ENCODE data around the gene SCFD2. TPM values are rescaled to one million over a fixed set of nuclear protein-coding genes. Genes with fewer than 3 reads are reported as not detected.

SCFD2 gene
- total RNA-seq, 1 donor: 33.2 TPM

DNA sequence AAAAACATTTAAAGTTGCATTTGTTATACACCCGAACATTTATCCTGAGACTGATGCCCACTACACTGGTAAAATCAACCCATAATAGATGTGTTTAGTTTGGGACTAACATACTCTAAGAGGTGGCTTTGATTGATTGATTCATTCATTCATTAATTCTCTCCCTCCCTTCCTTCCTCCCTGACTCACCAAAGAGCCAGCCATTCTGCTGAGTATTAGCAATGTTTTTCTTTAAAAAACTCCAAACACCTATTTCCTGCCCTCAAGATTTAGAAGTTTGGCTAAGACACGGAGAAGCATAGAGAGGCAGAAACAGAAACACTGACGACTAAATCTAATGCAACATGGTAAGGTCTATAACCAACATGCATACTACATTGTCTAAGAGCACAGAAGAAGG is 414.8 kb downstream of the SCFD2 start:
- TF ChIP-seq, protein P1, sequence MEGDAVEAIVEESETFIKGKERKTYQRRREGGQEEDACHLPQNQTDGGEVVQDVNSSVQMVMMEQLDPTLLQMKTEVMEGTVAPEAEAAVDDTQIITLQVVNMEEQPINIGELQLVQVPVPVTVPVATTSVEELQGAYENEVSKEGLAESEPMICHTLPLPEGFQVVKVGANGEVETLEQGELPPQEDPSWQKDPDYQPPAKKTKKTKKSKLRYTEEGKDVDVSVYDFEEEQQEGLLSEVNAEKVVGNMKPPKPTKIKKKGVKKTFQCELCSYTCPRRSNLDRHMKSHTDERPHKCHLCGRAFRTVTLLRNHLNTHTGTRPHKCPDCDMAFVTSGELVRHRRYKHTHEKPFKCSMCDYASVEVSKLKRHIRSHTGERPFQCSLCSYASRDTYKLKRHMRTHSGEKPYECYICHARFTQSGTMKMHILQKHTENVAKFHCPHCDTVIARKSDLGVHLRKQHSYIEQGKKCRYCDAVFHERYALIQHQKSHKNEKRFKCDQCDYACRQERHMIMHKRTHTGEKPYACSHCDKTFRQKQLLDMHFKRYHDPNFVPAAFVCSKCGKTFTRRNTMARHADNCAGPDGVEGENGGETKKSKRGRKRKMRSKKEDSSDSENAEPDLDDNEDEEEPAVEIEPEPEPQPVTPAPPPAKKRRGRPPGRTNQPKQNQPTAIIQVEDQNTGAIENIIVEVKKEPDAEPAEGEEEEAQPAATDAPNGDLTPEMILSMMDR (IDR thresholded peaks at IDR 0.05; ENCODE audit: insufficient read depth, low read depth, low read length): no peak
- no peak for DNase-seq (ENCODE audit: low read depth)
- H3K4me3 ChIP-seq (ENCODE audit: low read depth, low read length): no peak overlapping the region

- no peak for DNase-seq (ENCODE audit: low read depth)
- H3K4me3 ChIP-seq (ENCODE audit: low read depth, low read length): no peak overlapping the region
- TF ChIP-seq, protein P1 (IDR thresholded peaks at IDR 0.05; ENCODE audit: insufficient read depth, low read depth, low read length): no peak
Measured at GRCh38 chr4:52950226-52950625, 415.6 kb downstream of the SCFD2 start.

DNA sequence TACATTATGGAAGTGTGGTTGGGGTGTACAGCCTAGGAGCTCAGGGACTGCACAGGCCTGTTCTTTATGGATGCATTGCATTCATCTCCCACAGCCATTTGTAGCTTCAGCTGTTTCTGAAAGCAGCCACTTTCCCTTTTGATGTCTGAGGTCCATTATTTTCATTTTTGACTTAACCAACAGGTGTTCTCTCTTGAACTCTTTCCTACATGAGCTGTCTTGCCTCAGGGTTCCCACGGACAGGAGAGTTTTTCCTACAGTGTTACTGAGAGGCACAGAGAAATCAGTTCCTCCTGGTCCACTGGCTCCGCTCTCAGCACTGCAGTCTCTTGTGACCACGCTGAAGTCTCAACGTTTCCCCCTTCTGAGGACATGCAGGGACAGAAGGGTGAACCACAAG is 416.5 kb downstream of the SCFD2 start:
- TF ChIP-seq, protein P1 (IDR thresholded peaks at IDR 0.05; ENCODE audit: insufficient read depth, low read depth, low read length): no peak
- no peak for DNase-seq (ENCODE audit: low read depth)
- no peak overlapping the region for H3K4me3 ChIP-seq (ENCODE audit: low read depth, low read length)

- TF ChIP-seq, protein P1 (IDR thresholded peaks at IDR 0.05; ENCODE audit: insufficient read depth, low read depth, low read length): no peak
- H3K4me3 ChIP-seq (ENCODE audit: low read depth, low read length): no peak overlapping the region
- no peak for DNase-seq (ENCODE audit: low read depth)
Measured at GRCh38 chr4:52948057-52948423, 417.8 kb downstream of the SCFD2 start.

GRCh38 chr4:52947401-52948056 is 418.3 kb downstream of the SCFD2 start:
- TF ChIP-seq, protein P1 (IDR thresholded peaks at IDR 0.05; ENCODE audit: insufficient read depth, low read depth, low read length): no peak
- no peak overlapping the region for H3K4me3 ChIP-seq (ENCODE audit: low read depth, low read length)
- DNase-seq (ENCODE audit: low read depth): no peak

DNA sequence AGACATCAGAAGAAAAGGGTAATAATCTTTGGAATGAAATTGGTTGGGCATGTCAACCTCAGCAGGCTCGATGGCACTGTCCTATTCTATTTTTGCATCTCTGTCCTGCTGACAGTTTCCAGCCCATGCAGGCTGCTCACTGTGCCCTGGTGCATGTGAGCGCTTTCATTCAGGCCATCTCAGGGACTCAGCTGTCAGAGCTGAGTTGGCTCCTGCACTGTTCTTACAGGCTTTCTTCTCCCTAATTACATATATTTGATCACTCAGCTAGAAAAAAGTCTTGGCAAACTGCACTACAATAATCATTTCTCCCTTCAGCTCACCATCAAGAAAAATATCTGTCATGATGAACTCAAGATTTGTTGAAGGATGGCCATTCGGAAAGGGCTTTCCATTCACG is 419.0 kb downstream of the SCFD2 start:
- no peak overlapping the region for H3K4me3 ChIP-seq (ENCODE audit: low read depth, low read length)
- TF ChIP-seq, protein P1 (IDR thresholded peaks at IDR 0.05; ENCODE audit: insufficient read depth, low read depth, low read length): no peak
- no peak for DNase-seq (ENCODE audit: low read depth)

DNA sequence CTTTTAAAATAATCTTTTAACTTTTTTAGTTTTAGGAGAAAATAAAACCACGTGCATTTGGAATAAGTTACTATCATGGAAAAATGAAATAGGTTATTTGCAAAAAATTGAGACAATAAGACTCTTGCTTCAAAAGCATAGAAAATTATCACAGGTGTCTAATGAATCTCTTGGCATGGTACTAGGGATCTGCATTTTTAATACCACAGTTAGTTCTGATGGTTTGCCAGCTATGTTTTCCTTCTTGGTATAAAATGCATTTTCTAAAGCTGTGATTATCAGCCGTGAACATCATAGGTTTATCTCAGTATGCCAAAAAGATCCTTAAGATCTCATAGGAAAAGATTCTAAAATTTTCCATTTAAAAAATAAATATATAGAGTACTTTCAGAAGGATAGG is 419.9 kb downstream of the SCFD2 start:
- TF ChIP-seq, protein P1 (IDR thresholded peaks at IDR 0.05; ENCODE audit: insufficient read depth, low read depth, low read length): no peak
- no peak overlapping the region for H3K4me3 ChIP-seq (ENCODE audit: low read depth, low read length)
- DNase-seq (ENCODE audit: low read depth): no peak
